GM08714 (cell line): Measurements from ENCODE around the gene KRT17.
"Not testable (repeated sequence)": the region's sequence is repeated elsewhere in the genome, so short reads cannot be mapped to it uniquely, and the experiment has no call there.

ENCODE experiments used
- H3K4me3 ChIP-seq: fragments of 200-500 bp; sonication (Bioruptor generic); 2 replicates; pipeline ENCODE4 v1.5.1; 2014; ENCODE audit warnings: mild to moderate bottlenecking, low read length, inconsistent platforms
- ZNF274 ChIP-seq: IDR thresholded peaks from 2 replicates; pipeline ENCODE4 v1.6.1; 2012; ENCODE audit warnings: mild to moderate bottlenecking, low read depth, low read length

KRT17 gene

DNA sequence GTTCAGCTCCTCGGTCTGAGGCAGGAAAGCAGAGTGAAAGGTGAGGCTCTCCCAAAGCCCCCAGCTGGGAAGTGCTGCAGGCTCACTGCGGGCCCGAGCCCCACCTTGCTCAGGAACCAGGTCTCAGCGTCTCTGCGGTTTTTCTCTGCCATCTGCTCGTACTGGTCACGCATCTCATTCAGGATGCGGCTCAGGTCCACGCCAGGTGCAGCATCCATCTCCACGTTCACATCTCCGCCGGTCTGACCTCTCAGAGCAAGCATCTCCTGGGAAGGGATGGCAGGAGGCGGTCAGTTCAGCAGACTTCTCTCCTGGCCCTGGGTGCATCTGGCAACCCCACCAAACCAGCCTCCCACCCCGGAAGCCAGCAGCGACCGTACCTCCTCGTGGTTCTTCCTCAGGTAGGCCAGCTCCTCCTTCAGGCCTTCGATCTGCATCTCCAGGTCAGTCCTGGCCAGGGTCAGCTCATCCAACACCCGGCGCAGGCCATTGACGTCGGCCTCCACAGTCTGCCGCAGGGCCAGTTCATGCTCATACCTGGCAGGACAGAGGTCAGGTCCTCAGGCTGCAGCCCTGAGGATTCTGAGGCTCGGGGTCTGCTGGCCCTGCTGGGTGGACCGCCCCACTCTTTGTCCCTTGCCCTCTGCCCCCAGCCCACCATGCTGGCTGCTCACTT is 13.3 kb downstream of the KRT17 start:
- TF ChIP-seq ZNF274, result no peak
- no peak overlapping the region for H3K4me3 ChIP-seq

DNA sequence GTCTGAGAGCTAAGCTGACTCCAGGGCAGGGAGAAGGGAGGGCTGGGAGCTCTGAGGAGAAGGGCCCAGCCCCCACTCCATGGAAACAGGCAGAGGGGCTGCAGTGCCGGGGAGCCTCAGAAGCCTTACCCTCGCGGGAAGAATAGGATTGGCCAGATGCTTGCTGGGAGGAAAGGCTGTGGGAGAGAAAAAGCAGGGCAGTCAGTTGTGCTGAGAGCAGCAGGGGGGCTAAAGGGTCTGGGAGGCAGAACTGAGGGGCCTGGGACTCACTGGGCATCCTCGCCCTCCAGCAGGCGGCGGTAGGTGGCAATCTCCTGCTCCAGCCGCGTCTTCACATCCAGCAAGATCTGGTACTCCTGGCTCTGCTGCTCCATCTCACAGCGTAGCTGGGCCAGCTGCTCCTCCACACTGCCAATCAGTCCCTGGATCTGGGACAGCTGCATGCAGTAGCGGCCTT is 14.3 kb downstream of the KRT17 start:
- H3K4me3 ChIP-seq, result not testable (repeated sequence)

DNA sequence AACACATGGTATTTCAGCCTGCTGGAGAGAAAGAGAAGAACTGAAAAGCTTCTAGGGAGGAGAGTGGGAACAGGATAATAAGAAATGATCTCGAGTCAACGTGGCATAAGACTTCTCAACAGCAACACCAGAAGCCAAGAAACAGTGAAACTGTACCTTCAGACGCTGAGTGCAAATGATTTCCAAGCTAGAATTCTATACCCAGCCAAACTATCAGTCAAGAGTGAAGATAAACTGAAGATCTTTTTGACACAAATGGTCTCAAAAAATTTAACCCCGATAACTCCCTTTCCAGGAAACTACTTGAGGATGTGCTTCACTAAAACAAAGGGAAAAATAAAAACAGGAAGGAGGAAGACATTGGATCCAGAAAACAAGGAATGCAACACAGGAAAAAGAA is 17.4 kb downstream of the KRT17 start:
- H3K4me3 ChIP-seq, result not testable (repeated sequence)

DNA sequence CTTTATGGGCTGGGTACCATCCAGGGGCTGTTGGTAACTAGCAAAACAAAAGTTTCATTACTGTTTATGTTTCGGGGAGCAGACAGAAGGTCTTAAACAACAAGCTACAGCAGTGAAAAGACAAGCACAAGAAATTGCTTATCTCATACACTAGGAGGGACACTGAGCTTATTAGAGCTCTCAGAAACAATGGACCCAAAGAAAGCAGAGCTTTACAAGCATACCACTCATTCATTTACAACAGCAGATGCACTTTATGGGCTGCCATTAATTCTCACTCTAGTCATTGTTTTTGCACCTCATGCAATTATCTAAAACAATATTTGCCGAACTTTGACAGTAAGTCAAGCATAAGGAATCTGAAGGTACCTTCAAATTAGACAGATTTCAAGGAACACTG is 21.9 kb downstream of the KRT17 start:
- TF ChIP-seq ZNF274, result no peak
- no peak overlapping the region for H3K4me3 ChIP-seq

DNA sequence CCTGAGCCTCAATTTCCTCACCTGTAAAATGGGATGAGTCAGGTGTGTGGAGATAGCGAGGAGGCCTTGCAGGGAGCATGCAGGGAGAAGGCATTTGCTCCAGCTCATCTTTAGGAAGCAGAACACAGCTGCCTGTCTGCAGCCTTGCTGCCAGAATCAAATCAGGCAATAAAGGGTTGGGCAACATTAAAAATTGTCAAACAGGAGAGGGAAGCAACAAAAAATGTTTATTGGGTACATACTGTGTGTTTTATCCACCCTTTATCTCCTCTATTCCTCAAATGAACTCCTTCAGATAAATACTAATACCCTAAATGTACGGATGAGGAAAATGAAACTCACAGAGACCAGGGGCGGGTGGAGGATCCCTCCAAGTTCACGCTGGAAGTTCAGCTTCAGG is 24.1 kb downstream of the KRT17 start:
- no peak overlapping the region for H3K4me3 ChIP-seq

DNA sequence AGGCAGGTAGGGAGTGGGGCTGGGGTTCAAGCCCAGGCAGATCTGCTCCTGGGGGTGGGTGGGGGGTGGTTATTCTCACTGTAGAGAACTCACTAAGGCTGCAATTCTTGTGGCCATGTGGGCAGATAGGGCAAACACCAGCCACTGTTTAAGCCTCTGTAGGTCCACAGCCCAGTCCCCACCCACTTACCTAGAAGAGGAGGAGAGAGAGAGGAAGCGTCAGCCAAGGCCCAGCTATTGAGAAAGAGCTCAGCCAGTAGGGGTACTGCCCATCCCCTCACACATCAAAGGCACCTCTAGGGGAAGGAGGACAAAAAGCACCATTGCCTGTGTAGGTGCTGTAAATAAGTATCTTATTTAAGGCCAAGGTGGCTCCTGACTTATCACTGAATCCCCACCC is 24.7 kb downstream of the KRT17 start:
- no peak overlapping the region for H3K4me3 ChIP-seq
- no peak for TF ChIP-seq ZNF274

More for the DNA sequence above, 24.1 kb downstream of the KRT17 start:
- no peak for TF ChIP-seq ZNF274

DNA sequence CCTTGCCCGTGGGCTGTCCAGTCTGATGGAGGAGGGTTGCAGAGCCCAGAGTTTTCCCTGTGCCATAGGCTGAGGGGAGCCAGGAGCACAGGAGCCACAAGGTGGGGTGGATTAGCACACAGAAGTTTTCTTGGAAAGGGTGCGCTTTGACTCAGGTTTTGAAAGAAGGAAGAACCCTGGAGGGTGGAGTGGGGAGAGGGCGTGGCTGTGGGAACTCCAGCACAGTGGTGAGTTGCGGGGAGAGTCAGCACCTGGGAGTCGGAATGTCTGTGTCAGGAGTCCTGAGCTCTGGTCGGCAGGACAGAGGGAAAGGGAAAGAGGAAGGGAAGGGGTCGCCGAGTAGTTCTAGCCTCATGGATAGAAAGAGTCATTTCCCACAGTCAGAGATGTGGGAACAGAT is 28.8 kb downstream of the KRT17 start:
- H3K4me3 ChIP-seq, result no peak overlapping the region
- TF ChIP-seq ZNF274, result no peak

DNA sequence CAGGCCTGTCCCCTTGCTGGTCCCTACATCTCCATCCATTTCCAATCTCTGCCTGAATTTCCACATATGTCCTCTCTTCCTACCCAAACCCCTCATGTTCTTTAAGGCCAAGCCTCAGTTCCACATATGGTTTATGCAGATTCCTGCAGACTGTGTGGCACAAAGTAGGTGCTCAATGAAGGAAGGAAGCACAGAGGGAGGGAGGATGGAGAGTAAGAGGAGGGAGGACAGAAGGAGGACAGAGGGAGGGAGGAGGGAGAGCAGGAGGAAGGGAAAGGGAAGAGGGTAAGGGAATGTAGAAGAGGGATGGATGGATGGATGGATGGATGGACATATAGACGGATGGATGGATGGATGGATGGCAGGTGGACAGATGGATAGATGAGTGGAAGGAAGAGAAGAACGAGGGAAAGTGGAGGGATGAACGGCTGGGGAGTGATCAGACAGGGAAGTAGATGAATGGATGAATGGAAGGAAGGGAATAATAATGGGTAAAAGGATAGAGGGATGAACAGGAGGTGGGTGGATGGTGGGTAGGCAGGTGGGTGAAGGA is 29.9 kb downstream of the KRT17 start:
- no peak overlapping the region for H3K4me3 ChIP-seq
- no peak for TF ChIP-seq ZNF274

DNA sequence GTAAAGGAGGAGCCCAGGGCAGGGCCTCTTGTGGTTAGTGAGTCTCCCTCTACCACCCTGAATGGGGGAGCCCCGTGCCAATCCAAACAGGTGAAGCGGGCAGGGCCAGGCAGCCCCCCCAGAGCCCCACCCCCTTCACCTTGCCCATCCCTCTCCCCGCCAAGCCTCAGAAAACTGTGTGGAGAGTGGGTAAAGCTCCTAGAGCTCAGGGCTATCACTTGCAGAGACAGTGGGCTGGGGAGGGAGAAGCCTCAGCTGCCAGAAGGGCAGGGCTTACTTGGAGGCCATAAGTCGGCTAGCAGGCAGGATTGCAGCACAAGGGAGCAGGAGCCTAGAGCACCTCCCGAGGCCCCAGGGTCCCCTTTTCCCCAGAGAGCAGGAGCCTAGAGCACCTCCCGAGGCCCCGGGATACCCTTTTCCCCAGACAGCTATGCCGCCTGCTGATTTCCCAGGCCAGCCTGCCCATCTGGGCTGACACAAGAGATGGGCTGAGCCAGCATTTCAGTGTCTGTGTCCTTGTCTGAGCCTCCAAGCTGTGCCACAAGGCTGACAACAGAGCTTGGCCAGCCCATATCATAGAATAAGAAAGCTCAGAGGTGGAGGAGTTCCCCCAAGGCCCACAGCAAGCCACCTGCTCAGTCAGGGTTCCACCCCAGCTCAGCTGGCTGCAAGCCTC is 30.9 kb downstream of the KRT17 start:
- TF ChIP-seq ZNF274, result no peak
- no peak overlapping the region for H3K4me3 ChIP-seq

DNA sequence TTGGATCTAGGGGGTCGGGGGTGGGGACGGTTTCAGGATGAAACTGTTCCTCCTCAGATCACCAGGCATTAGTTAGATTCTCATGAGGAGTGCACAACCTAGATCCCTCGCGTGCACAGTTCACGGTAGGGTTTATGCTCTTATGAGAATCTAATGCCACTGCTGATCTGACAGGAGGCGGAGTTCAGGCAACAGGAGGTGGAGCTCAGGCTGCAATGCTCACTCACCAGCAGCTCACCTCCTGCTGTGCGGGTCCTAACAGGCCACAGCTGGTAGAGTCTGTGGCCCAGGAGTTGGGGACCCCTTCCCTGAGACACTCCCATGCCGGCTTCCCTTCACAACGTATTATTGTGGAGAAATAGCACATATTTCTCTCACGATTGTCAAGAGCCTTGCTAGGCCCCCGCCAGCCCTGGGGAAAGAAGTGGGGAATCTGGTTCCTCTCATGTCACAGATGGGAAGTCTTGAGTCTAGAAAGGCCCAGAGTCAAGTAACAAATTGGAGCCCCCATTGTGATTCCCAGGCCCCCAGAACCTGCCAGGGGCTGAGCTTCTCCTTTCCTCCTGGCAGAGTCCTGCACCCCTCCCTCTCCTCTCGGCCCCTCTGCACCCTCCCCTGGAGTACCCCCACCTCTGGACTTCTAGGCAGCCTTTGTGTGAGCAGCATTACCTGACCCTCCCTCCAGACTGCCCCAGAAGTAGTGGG is 31.6 kb downstream of the KRT17 start:
- no peak for TF ChIP-seq ZNF274
- no peak overlapping the region for H3K4me3 ChIP-seq

DNA sequence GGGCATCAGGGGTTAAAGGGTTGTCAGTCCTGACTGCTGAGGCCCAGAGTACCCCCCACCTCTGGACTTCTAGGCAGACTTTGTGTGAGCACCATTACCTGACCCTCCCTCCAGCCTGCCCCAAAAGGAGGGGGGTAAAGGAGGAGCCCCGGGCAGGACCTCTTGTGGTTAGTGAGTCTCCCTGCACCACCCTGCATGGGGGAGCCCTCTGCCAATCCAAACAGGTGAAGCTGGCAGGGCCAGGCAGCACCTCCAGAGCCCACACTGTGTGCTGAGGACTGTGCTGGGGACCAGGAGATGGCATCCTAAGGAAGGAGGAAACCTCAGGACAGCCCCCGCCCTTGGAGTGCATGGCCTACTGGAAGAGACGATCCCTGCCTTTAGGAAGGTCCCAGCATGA is 35.1 kb downstream of the KRT17 start:
- no peak overlapping the region for H3K4me3 ChIP-seq
- TF ChIP-seq ZNF274, result no peak

DNA sequence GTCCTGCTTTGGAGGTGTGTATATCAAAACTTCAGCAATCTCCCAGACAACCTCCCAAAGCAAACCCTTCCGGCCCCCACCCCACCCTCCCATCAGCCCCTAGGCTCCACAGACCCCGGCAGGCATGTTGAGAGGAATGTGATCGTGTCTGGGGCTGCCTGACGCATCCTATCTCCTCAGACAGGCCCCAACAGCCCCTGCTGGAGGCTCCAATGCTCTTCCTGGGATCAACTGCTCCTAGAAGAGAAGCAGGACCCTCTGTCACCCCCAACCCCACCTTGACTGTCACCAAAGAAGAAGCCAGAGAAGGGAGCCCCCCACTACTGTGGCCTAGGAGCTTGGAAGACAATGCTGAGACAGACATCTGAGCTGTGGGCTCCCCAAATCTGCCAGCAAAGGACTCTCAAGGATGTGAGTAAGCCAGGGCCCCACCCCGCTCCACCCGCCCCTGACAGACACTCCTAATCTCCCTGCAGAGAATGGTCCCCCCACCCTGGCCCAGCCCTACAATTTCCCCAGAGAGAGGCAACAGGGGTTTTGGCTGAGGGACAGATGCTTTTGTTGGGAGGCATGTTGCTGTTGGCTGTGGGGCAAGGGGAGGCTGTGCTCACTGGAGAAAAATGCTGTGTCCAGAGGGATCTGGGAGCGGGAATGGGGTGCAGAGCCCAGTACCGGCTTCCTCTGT is 36.1 kb downstream of the KRT17 start:
- no peak for TF ChIP-seq ZNF274
- no peak overlapping the region for H3K4me3 ChIP-seq

DNA sequence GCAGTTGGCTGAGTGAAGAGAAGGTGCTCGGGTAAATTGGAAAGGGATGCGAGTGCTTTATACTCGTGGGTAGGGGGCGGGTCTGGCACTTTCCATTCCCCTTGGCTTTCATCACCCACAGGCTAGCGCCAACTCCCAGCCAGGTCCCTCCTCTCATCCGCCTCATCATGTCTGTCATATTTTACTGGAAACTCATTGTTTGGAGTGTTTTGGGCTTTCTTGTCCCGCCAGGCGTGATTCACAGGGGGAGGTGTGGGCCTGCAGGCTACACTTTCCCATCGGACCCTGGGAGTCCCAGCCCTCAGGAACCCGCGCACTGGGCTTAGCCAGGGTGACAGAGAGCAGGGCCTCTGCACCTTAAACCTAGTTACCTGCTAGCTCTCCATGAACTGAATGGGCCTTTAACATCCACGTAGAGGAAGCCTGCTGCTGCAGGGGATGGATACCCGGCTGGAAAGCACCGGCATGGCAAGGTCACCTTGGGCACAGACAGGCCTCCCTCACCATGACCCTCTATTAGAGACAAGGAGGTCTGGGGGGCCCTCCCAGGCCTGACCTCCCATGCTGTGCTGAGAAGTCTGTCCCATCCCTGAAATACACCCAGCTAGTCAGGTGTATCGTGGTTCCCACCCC is 37.4 kb downstream of the KRT17 start, which contains the start of gene KRT14:
Gene KRT14 (minus strand): TSS at position 33 of the 633 bp plus-strand sequence. CDS start 61 bp downstream, outside the sequence.
- H3K4me3 ChIP-seq, result no peak within 1 kb of the TSS
- TF ChIP-seq ZNF274, result no peak

DNA sequence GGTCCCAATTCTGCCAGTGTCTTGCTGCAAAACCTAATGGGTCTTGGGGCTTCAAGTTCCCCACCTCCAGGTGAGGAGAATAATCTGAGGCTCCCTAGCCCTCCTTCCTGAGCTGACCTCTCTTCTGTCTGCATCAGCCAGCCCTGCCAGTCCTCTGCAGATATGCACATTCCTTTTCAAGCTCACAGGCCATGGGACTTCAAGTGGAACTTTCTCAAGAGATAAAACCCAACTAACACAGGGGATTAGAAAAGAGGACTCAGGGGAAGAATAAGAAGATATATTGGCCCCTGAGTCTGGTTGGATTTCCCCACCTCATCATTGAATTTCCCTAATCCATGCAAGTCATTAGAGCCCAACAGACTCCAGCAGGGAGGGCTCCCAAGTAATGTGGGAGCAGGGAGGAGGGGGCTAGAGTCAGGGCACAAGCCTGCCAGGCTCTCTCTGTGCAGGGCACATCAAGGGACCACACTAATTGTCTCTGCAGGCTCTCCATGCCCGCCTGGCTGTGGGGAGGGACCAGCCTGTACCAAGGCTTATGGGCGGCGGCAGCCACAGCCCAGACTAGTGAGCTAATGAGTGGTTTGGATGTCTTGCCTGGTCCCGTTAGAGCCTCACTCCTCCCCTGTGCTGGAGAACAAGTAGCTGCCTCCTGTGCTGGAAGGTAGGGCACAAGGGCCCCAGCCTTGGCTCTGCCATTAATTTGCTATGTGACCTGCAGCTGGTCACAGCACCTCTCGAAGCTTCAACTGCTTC is 38.9 kb downstream of the KRT17 start:
- no peak overlapping the region for H3K4me3 ChIP-seq
- no peak for TF ChIP-seq ZNF274

DNA sequence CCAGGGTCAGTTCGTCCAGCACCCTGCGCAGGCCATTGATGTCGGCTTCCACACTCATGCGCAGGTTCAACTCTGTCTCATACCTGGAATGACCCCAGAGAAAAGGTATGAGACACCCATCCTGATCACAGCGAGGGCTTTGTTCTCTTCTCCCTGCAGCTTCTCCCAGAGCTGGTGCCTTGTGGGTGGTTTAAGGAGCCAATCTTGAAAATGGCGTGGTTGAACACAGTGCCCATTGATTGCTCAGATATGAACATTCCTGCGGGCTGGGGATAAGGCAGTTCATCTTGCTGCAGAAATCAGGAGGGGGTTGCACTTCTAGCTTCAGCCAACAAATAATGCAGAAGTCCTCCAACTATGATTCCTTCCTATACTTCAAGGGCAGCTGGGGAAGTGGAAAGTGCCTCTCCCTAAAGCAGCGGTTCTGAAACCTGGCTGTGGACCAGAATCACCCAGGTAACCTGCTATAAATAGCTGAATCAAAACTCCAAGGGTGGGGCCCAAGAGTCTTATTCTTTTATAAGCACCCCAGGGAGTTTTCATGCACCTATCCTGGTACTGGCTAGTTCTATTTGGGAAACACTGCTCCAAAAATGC is 39.9 kb downstream of the KRT17 start:
- H3K4me3 ChIP-seq, result not testable (repeated sequence)
